Mucosa of rectum (tissue), 2 donors: Measurements from ENCODE around the gene SIL1.

ENCODE experiments used
- H3K27ac ChIP-seq, 2 donors: one replicate each; pipeline ENCODE4 v1.7.0; 2013; ENCODE audit warnings: inconsistent platforms in 2 of 2, low read depth in 2 of 2, low read length in 2 of 2
- H3K27me3 ChIP-seq, 2 donors: one replicate each; pipeline ENCODE4 v1.7.0; 2013; ENCODE audit warnings: low read length in 2 of 2; ENCODE audit not compliant: control insufficient read depth in 2 of 2, insufficient read depth in 2 of 2
- H3K36me3 ChIP-seq, 2 donors: one replicate each; pipeline ENCODE4 v1.7.0; 2013; ENCODE audit warnings: low read length in 2 of 2; ENCODE audit not compliant: control insufficient read depth in 2 of 2, insufficient read depth in 2 of 2
- H3K4me1 ChIP-seq, 2 donors: one replicate each; pipeline ENCODE4 v1.7.0; 2013; ENCODE audit warnings: low read length in 2 of 2, mild to moderate bottlenecking in 1 of 2; ENCODE audit not compliant: control insufficient read depth in 2 of 2, insufficient read depth in 2 of 2
- H3K4me3 ChIP-seq, 2 donors: one replicate each; pipeline ENCODE4 v1.7.0; 2013; ENCODE audit warnings: low read length in 2 of 2
- H3K9ac ChIP-seq, 2 donors: one replicate each; pipeline ENCODE4 v1.7.0; 2013; ENCODE audit warnings: low read length in 2 of 2, low read depth in 1 of 2, mild to moderate bottlenecking in 1 of 2
- H3K9me3 ChIP-seq, 2 donors: one replicate each; pipeline ENCODE4 v1.7.0; 2013; ENCODE audit warnings: low read length in 2 of 2; ENCODE audit not compliant: control insufficient read depth in 2 of 2
- donor health status: healthy.
- donor health status: Normal muscosa, but diverticular disease.

SIL1 gene

GRCh38 chr5:139197710-139198669, at the start of gene SIL1:
Gene SIL1, minus strand, starts transcription at chr5:139198368. Its CDS starts 70,525 bp downstream, at chr5:139127843.
- Histone ChIP-seq H3K36me3 (peaks cover 0 to 2% of the 10 kb centered on the region in 2 donors), H3K9ac (peak within 1 kb of the TSS; percentile 79 to 98), H3K4me3 (peak within 1 kb of the TSS; percentile 86 to 88), H3K27ac (peak within 1 kb of the TSS; percentile 86 to 89), H3K27me3 (no peaks in the 10 kb centered on the region), H3K9me3 (no peaks in the 10 kb centered on the region), H3K4me1 (peaks cover 0 to 11% of the 10 kb centered on the region in 2 donors)

GRCh38 chr5:139246394-139246793, 48.2 kb upstream of the SIL1 start:
- no peaks in the 10 kb centered on the region for H3K27me3 ChIP-seq
- no peak overlapping the region for H3K4me3 ChIP-seq
- no peaks in the 10 kb centered on the region for H3K9me3 ChIP-seq
- H3K9ac ChIP-seq, result no peak overlapping the region
- H3K4me1 ChIP-seq, result no peaks in the 10 kb centered on the region
- H3K36me3 ChIP-seq, result no peaks in the 10 kb centered on the region
- no peak overlapping the region for H3K27ac ChIP-seq

- H3K9me3 ChIP-seq, result no peaks in the 10 kb centered on the region
- H3K4me3 ChIP-seq, result no peak overlapping the region
- H3K4me1 ChIP-seq, result no peaks in the 10 kb centered on the region
- H3K27me3 ChIP-seq, result no peaks in the 10 kb centered on the region
- no peak overlapping the region for H3K27ac ChIP-seq
- no peak overlapping the region for H3K9ac ChIP-seq
- no peaks in the 10 kb centered on the region for H3K36me3 ChIP-seq
These were observed 47.6 kb upstream of the SIL1 start for GRCh38 chr5:139245637-139246339.

GRCh38 chr5:139243425-139243970, 45.3 kb upstream of the SIL1 start:
- H3K27me3 ChIP-seq, result no peaks in the 10 kb centered on the region
- no peak overlapping the region for H3K27ac ChIP-seq
- H3K4me1 ChIP-seq, result no peaks in the 10 kb centered on the region
- no peak overlapping the region for H3K9ac ChIP-seq
- no peaks in the 10 kb centered on the region for H3K36me3 ChIP-seq
- no peaks in the 10 kb centered on the region for H3K9me3 ChIP-seq
- no peak overlapping the region for H3K4me3 ChIP-seq

GRCh38 chr5:139241139-139241538, 43.0 kb upstream of the SIL1 start:
- Histone ChIP-seq H3K27me3 (no peaks in the 10 kb centered on the region), H3K27ac (no peak overlapping the region), H3K4me3 (no peak overlapping the region), H3K9ac (no peak overlapping the region), H3K4me1 (no peaks in the 10 kb centered on the region), H3K36me3 (no peaks in the 10 kb centered on the region), H3K9me3 (no peaks in the 10 kb centered on the region)

- Histone ChIP-seq H3K27ac (no peak overlapping the region), H3K9me3 (no peaks in the 10 kb centered on the region), H3K27me3 (no peaks in the 10 kb centered on the region), H3K36me3 (no peaks in the 10 kb centered on the region), H3K4me3 (no peak overlapping the region), H3K4me1 (no peaks in the 10 kb centered on the region), H3K9ac (no peak overlapping the region)
These were observed 38.3 kb upstream of the SIL1 start for GRCh38 chr5:139236479-139236878.

GRCh38 chr5:139232147-139232724, 34.1 kb upstream of the SIL1 start:
- no peaks in the 10 kb centered on the region for H3K4me1 ChIP-seq
- H3K27ac ChIP-seq, result no peak overlapping the region
- H3K36me3 ChIP-seq, result no peaks in the 10 kb centered on the region
- H3K4me3 ChIP-seq, result no peak overlapping the region
- no peak overlapping the region for H3K9ac ChIP-seq
- no peaks in the 10 kb centered on the region for H3K9me3 ChIP-seq
- H3K27me3 ChIP-seq, result no peaks in the 10 kb centered on the region

- Histone ChIP-seq H3K27me3 (no peaks in the 10 kb centered on the region), H3K9me3 (no peaks in the 10 kb centered on the region), H3K4me3 (no peak overlapping the region), H3K9ac (no peak overlapping the region), H3K27ac (no peak overlapping the region), H3K36me3 (no peaks in the 10 kb centered on the region), H3K4me1 (no peaks in the 10 kb centered on the region)
These were observed 30.1 kb upstream of the SIL1 start for GRCh38 chr5:139228201-139228803.

- Histone ChIP-seq H3K27me3 (no peaks in the 10 kb centered on the region), H3K9me3 (no peaks in the 10 kb centered on the region), H3K36me3 (no peaks in the 10 kb centered on the region), H3K4me3 (no peak overlapping the region), H3K4me1 (no peaks in the 10 kb centered on the region), H3K9ac (no peak overlapping the region), H3K27ac (no peak overlapping the region)
These were observed 28.0 kb upstream of the SIL1 start for GRCh38 chr5:139226131-139226530.
